Astrocyte of the spinal cord (primary cell): ENCODE data around the gene LRRC75A.

Experiments used
- DNase-seq: peaks from one replicate; pipeline ENCODE4 v3.0.0; 2011; ENCODE audit warnings: low read depth, low spot score
- H3K4me3 ChIP-seq: 2 replicates; pipeline ENCODE4 v1.5.1; 2011; ENCODE audit warnings: low read depth, mild to moderate bottlenecking, low read length, moderate library complexity
- in situ Hi-C: cut with HindIII; loops from 2 replicates; pipeline ENCODE4 v1.10.0; 2017; ENCODE audit warnings: low sequenced_read_pairs
- TF ChIP-seq, protein P1 (sequence below): IDR thresholded peaks from 2 replicates; pipeline ENCODE4 v1.5.1; 2012; ENCODE audit warnings: low read depth, mild to moderate bottlenecking, low read length, inconsistent platforms

LRRC75A gene

DNA sequence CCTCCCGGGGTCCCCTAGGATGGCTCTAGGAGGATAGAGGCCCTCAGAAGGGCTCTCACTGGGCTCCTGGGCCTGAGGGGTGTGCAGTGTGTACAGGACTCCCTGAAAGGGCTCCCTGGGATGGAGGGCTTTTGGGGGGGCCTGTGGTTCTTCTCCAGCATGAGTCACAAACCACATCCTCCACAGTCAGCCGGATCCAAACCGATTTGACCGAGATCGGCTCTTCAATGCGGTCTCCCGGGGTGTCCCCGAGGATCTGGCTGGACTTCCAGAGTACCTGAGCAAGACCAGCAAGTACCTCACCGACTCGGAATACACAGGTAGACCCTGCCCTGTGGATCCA is 72.1 kb downstream of the LRRC75A start:
- in situ Hi-C loops = no loop called here
- peak; percentile 90 for DNase-seq
- H3K4me3 ChIP-seq = no peak overlapping the region
- TF ChIP-seq, protein P1, sequence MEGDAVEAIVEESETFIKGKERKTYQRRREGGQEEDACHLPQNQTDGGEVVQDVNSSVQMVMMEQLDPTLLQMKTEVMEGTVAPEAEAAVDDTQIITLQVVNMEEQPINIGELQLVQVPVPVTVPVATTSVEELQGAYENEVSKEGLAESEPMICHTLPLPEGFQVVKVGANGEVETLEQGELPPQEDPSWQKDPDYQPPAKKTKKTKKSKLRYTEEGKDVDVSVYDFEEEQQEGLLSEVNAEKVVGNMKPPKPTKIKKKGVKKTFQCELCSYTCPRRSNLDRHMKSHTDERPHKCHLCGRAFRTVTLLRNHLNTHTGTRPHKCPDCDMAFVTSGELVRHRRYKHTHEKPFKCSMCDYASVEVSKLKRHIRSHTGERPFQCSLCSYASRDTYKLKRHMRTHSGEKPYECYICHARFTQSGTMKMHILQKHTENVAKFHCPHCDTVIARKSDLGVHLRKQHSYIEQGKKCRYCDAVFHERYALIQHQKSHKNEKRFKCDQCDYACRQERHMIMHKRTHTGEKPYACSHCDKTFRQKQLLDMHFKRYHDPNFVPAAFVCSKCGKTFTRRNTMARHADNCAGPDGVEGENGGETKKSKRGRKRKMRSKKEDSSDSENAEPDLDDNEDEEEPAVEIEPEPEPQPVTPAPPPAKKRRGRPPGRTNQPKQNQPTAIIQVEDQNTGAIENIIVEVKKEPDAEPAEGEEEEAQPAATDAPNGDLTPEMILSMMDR = no peak

DNA sequence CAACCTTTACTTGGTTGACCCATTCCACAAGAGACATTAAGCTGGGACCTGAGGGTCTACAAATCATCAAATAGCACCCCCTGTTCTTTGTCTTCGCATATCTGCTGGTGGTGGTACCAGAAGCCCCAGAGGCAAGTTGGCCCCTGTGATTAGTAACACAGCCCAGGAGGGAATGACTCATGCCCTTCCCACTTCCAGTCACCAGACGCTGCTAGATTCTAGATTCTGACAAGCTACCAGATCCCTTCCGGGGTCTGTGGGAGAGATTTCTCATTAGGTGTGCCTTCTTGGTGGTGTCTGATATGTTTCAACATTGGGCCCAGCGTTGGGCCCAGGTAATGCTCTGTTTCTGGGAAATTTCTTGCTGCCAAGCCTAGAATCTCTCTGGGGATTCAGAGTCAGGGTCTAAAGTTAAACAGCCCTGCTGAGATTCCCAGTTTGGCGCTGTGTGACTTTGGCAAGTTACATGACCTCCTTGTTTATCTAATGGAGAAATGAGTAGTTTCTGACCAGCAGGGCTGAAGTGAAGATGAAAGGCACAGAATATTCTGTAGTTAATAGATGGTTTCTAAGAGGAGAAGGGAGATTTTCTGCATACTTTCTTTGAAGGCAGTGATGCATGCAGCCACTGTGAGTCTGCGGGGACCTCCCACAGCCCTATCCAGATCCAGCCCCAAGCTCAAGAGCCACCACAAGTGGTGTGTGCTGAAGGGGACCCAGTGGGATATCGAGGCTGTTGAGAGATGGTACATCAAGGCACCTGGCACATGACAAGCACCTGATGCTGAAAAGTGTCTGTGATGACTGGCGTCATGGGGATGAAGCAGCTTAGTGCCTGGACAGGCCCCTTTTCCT is 72.7 kb downstream of the LRRC75A start:
- TF ChIP-seq, protein P1 = no peak
- no peak overlapping the region for H3K4me3 ChIP-seq
- peak; percentile 92 for DNase-seq
- in situ Hi-C loops = no loop called here

DNA sequence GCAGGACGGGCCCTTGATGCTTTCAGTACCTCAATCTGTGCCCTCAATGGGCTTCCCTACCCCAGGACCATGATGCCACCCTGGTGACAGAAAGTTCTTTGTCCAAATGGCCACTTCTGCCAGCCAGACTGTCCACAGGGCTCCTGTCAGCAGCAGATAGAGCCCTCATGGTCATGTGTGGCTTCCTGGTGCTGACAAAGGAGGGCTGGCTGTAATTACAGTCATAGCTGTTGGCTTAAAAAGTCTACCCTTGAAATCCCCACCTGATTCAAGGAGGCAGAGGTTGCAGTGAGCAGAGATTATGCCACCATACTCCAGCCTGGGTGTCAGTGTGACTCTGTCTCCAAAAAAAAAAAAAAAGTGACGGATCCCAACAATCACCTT is 73.3 kb downstream of the LRRC75A start:
- TF ChIP-seq, protein P1 = no peak
- in situ Hi-C loops = no loop called here
- DNase-seq = no peak
- no peak overlapping the region for H3K4me3 ChIP-seq

DNA sequence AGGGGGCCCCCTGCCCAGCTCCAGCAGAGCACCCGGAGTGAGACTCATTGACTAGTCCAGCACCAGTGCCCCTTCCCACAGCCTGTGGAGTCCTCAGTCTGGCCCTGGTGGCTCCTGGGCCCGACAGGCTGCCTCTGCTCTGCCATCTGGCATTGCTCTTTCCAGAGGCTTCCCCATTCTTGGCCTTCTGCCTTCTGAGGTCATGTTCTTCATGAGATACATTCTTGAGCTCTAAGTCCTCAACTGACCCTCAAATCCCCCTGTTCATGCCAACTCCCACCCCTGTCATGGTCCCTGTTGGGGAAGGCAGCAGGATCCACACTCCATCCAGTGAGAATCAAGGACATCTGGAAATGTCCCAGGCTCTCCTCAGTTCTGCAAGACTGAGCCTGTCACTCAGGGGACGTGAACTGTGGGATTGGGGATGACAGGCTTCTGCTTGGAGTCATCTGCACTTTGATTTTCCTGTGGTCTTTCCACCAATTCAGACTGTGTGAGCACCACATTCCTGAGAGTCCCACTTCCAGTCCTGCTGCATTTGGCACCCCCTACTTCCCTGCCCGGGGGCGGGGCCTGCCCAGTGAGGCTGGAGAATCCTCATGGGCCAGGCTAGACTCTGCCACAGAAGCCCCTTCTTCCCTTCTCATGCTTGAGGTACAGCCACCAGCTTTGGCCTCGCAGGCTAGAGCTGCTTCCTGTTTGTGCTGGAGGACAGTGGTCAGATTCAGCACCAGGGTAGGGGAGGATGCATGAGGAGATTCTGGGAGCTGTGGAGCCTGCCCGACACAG is 73.9 kb downstream of the LRRC75A start:
- no peak overlapping the region for H3K4me3 ChIP-seq
- in situ Hi-C loops = no loop called here
- no peak for DNase-seq
- TF ChIP-seq, protein P1 = no peak

DNA sequence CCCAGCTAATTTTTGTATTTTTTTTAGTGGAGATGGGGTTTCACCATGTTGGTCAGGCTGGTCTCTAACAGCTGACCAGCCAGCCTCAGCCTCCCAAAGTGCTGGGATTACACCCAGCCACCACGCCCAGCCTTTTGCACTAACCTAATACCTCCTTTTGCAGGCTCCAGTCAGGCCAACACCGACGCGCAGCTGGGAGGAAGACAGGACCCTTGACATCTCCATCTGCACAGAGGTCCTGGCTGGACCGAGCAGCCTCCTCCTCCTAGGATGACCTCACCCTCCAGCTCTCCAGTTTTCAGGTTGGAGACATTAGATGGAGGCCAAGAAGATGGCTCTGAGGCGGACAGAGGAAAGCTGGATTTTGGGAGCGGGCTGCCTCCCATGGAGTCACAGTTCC is 74.6 kb downstream of the LRRC75A start:
- in situ Hi-C loops = no loop called here
- no peak for DNase-seq
- no peak overlapping the region for H3K4me3 ChIP-seq

DNA sequence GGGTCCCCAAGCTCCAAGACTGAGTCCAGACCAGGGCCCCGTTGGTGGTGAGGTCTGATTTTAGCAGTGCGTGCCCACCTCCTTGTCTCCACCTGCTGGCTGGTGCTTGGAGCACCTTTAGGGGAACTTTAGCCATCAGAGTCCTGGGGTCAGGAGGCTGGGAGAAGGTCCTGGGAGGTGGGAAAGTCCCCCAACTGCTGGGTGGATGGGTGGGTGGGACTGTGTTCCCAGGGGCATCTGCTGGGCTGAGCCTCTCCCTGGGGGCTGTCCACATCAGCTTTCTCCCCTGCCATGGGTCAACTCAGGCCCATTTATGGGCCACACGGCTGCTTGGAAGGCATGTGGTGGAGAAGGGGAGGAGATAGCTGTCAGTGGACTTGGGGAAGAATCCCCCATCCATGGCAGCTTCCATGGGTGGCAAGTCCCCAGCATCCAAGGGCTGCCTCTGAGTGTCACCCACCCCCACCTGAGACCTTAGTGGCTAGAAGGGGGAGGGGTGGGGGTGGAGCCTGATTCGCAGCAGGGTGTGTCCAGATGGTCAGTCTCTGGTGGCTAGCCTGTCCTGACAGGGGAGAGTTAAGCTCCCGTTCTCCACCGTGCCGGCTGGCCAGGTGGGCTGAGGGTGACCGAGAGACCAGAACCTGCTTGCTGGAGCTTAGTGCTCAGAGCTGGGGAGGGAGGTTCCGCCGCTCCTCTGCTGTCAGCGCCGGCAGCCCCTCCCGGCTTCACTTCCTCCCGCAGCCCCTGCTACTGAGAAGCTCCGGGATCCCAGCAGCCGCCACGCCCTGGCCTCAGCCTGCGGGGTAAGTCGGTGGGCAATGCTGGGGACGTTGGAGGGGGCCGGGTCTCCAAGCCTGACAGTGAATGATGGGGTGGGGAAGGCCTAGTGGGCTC is 76.7 kb downstream of the LRRC75A start, which contains the start of gene TRPV2:
Gene TRPV2 (plus strand): TSS at position 541 of the 894 bp plus-strand sequence. CDS start 2,098 bp downstream, outside the sequence.
- H3K4me3 ChIP-seq = peak within 1 kb of the TSS; percentile 49
- no peak for DNase-seq
- in situ Hi-C loops = no loop called here
- TF ChIP-seq, protein P1 = no peak

More for the DNA sequence above, 74.6 kb downstream of the LRRC75A start:
- TF ChIP-seq, protein P1 = no peak
